OCI-LY3 (cell line): ENCODE results near the gene AMN.

Experiments
- H2AFZ ChIP-seq: fragments of 200-600, 300-600 bp; shearing (Covaris generic); 2 replicates; pipeline ENCODE4 v1.6.0; 2014; ENCODE audit warnings: antibody characterized with exemption, low read depth, low read length
- H3K27ac ChIP-seq: fragments of 200-600, 300-600 bp; sonication (generic); 2 replicates; pipeline ENCODE4 v1.5.1; 2014; ENCODE audit warnings: mild to moderate bottlenecking, low read length, moderate library complexity, mixed read lengths
- H3K27me3 ChIP-seq: fragments of 200-600, 300-600 bp; sonication (generic); 2 replicates; pipeline ENCODE4 v1.6.1; 2014; ENCODE audit warnings: low read depth, low read length, mixed read lengths
- H3K36me3 ChIP-seq: fragments of 200-600, 300-600 bp; sonication (generic); replicated peaks from 2 replicates; pipeline ENCODE3; 2014; ENCODE audit warnings: low read depth, low read length, mixed read lengths
- H3K4me1 ChIP-seq: fragments of 300-600, 200-600 bp; sonication (generic); 2 replicates; pipeline ENCODE4 v1.6.1; 2014; ENCODE audit warnings: low read length, mixed read lengths
- H3K4me2 ChIP-seq: fragments of 200-600, 300-600 bp; sonication (generic); 2 replicates; pipeline ENCODE4 v1.6.1; 2014; ENCODE audit warnings: low read length, mixed read lengths
- H3K4me3 ChIP-seq: fragments of 300-600, 200-600 bp; sonication (generic); 2 replicates; pipeline ENCODE4 v1.5.1; 2014; ENCODE audit warnings: antibody characterized with exemption, mild to moderate bottlenecking, low read length, moderate library complexity
- H3K79me2 ChIP-seq: fragments of 300-600, 200-600 bp; shearing (Covaris generic); 2 replicates; pipeline ENCODE4 v1.6.1; 2014; ENCODE audit warnings: mild to moderate bottlenecking, low read length, mixed read lengths
- H3K9ac ChIP-seq: fragments of 300-600, 200-600 bp; shearing (Covaris generic); 2 replicates; pipeline ENCODE4 v1.6.0; 2014; ENCODE audit warnings: mild to moderate bottlenecking, low read length, moderate library complexity
- H3K9me3 ChIP-seq: fragments of 200-600, 300-600 bp; shearing (Covaris generic); 2 replicates; pipeline ENCODE4 v1.6.1; 2014; ENCODE audit warnings: low read length, mixed read lengths; ENCODE audit not compliant: insufficient read depth
- H4K20me1 ChIP-seq: fragments of 200-600, 300-600 bp; sonication (generic); 2 replicates; pipeline ENCODE4 v1.6.1; 2016; ENCODE audit warnings: low read length, mixed read lengths; ENCODE audit not compliant: insufficient read depth
- CTCF ChIP-seq: fragments of 200-600, 300-600 bp; sonication (generic); IDR thresholded peaks from 2 replicates; pipeline ENCODE4 v1.5.1; 2014; ENCODE audit warnings: antibody characterized with exemption, low read length, low read depth
- EZH2phosphoT487 ChIP-seq: fragments of 200-600 bp; shearing (Covaris generic); IDR thresholded peaks from 2 replicates; pipeline ENCODE4 v1.6.1; 2018; ENCODE audit warnings: antibody characterized with exemption, mixed run types, low read depth

AMN gene

GRCh38 chr14:102907980-102908730, 14.3 kb upstream of the AMN start:
- H3K36me3 ChIP-seq, result peaks cover 72% of the 10 kb centered on the region
- H3K4me2 ChIP-seq, result no peak overlapping the region
- H3K9me3 ChIP-seq, result no peaks in the 10 kb centered on the region

DNA sequence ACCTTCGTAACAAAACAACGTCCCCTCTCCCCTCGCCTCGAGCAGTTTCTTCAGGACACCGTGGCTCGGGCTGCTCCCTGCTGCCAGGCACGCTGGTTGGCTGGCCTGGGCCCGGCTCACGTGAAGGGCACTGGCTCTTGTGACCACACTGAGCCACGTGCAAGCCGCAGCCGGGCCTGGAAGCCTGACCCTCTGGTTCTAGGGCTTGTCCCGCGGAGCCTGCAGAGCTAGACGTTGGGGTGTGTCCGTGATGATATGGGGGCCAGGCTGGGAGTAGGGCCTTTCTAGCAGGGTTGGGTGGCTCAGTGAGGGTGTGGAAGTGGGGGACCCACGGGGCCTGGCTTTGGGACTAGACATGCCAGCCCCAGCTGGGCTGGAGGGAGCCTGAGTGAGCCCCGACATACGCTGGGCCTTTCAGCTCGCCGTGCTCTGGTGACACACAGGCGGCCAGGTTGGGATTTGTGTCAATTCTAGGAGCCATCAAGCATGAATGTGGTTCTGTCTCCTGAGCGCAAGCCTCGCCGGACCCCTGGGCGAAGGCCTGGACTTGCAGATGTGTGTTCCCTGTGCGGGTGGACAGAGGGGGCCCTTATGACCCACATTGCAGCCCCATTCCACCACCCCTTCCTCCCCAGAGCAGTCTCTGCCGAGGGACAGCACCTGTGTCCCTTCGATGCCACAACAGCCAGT, 13.6 kb upstream of the AMN start:
- Histone ChIP-seq H3K9ac (no peak overlapping the region), H3K27me3 (no peaks in the 10 kb centered on the region), H3K79me2 (peaks cover 24% of the 10 kb centered on the region), H3K4me2 (no peak overlapping the region), H4K20me1 (peaks cover 20% of the 10 kb centered on the region; the same call in 1 of the 2 replicates), H2AFZ (no peak overlapping the region), H3K9me3 (no peaks in the 10 kb centered on the region), H3K4me3 (no peak overlapping the region), H3K4me1 (peaks cover 2% of the 10 kb centered on the region), H3K36me3 (peaks cover 65% of the 10 kb centered on the region), H3K27ac (no peak overlapping the region)
- TF ChIP-seq CTCF (no peak), EZH2phosphoT487 (no peak)

More at GRCh38 chr14:102907980-102908730, 14.3 kb upstream of the AMN start:
- Histone ChIP-seq H3K4me3 (no peak overlapping the region), H2AFZ (no peak overlapping the region), H3K27me3 (no peaks in the 10 kb centered on the region), H3K27ac (no peak overlapping the region), H3K9ac (no peak overlapping the region), H3K4me1 (no peaks in the 10 kb centered on the region), H4K20me1 (peaks cover 21% of the 10 kb centered on the region), H3K79me2 (peaks cover 32% of the 10 kb centered on the region)
- TF ChIP-seq CTCF (no peak), EZH2phosphoT487 (no peak)

DNA sequence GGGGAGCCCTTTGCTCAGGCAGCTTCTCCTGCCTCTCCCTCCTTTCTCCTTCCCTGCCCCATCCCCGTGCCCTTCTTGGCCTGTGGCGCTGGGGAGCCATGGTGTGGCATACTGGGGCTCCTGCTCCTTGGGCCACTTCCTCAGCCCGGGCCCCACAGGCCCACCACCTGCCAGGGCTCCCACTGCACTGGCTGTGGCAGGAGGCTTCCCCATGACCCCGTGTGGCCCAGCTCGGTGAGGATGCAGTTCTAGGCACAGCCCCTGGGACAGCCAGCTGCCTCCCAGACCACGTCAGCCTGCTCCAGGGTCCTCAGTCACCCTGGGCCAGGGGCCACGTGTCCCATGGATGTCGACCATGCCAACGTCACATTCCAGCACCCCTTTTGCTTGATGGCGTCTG, 13.0 kb upstream of the AMN start:
- Histone ChIP-seq H2AFZ (no peak overlapping the region), H3K4me2 (no peak overlapping the region), H3K4me1 (peaks cover 7% of the 10 kb centered on the region), H3K79me2 (peaks cover 21% of the 10 kb centered on the region), H3K9me3 (no peaks in the 10 kb centered on the region), H3K27ac (no peak overlapping the region), H4K20me1 (peaks cover 20% of the 10 kb centered on the region; the same call in 1 of the 2 replicates), H3K4me3 (no peak overlapping the region), H3K27me3 (no peaks in the 10 kb centered on the region), H3K36me3 (peaks cover 61% of the 10 kb centered on the region), H3K9ac (no peak overlapping the region)
- no peak for TF ChIP-seq CTCF
- TF ChIP-seq EZH2phosphoT487, result no peak

DNA sequence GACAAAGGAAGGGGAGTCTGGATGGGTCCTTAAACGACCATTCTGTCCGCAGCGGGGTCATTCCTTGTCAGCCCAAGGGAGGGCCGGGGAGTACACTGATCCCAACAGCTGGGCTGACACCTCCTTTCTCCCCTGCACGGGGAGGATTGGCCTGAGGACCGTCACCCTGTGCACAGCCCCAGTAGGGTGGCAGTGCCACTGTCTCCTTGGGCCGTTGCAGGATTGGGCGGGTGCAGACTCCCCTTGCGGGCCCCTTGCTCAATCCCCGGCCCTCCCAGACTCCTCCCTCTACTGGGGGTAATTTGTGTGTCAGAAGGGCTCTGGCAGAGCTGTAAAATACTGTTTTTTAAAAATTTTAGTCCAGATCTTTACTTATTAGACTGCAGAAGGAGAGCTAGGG, 12.6 kb upstream of the AMN start:
- TF ChIP-seq EZH2phosphoT487, result no peak
- no peak for TF ChIP-seq CTCF
- Histone ChIP-seq H3K36me3 (peaks cover 61% of the 10 kb centered on the region), H3K27me3 (no peaks in the 10 kb centered on the region), H3K4me2 (no peak overlapping the region), H3K9ac (no peak overlapping the region), H3K4me3 (no peak overlapping the region), H2AFZ (no peak overlapping the region), H4K20me1 (peaks cover 24% of the 10 kb centered on the region; the same call in 1 of the 2 replicates), H3K4me1 (peaks cover 8% of the 10 kb centered on the region), H3K9me3 (no peaks in the 10 kb centered on the region), H3K79me2 (peaks cover 21% of the 10 kb centered on the region), H3K27ac (no peak overlapping the region)
